WTC11 (cell line): Measurements from ENCODE around the gene PRELID1. TPM values are rescaled to one million over a fixed set of nuclear protein-coding genes. Genes with fewer than 3 reads are reported as not detected.

Experiments used
- ATAC-seq: fragments of 200-7000 bp; cut with Tn5 transposase; 2 replicates; pipeline ENCODE4 v1.10.0; 2021; ENCODE audit warnings: mild to moderate bottlenecking, moderate library complexity
- CTCF ChIA-PET: fragments of 300-600 bp; sonication (Branson Sonifier 250); formaldehyde crosslinking; loops from one replicate; lab custom pipeline; 2021; ENCODE audit warnings: antibody characterized with exemption; lab: Charles Lee
- POLR2A ChIA-PET: fragments of 350-600 bp; sonication (Branson Sonifier 250); formaldehyde crosslinking; loops from one replicate; lab custom pipeline; 2021; ENCODE audit warnings: antibody characterized with exemption; lab: Charles Lee
- DNase-seq: peaks from one replicate; pipeline ENCODE4 v3.0.0; 2021; ENCODE audit warnings: low spot score
- H3K27ac Mint-ChIP-seq: 2 replicates; pipeline ENCODE4 v1.8.0; 2021; ENCODE audit warnings: mixed read lengths
- H3K27me3 Mint-ChIP-seq: 2 replicates; pipeline ENCODE4 v1.8.0; 2021; ENCODE audit warnings: low read depth, mild to moderate bottlenecking, moderate library complexity, mixed read lengths
- H3K36me3 Mint-ChIP-seq: 2 replicates; pipeline ENCODE4 v1.8.0; 2021; ENCODE audit warnings: mixed read lengths
- H3K4me1 Mint-ChIP-seq: 2 replicates; pipeline ENCODE4 v1.8.0; 2022; ENCODE audit warnings: mixed read lengths
- H3K4me3 Mint-ChIP-seq: 2 replicates; pipeline ENCODE4 v1.8.0; 2021; ENCODE audit warnings: mild to moderate bottlenecking, moderate library complexity, mixed read lengths
- H3K9me3 Mint-ChIP-seq: 2 replicates; pipeline ENCODE4 v1.8.0; 2021; ENCODE audit warnings: mixed read lengths
- CBFB ChIP-seq: sonication (generic); formaldehyde crosslinking; IDR thresholded peaks from 2 replicates; pipeline ENCODE4 v1.8.1; 2022; ENCODE audit warnings: mild to moderate bottlenecking, low read depth, missing genetic modification reagents
- CTCF ChIP-seq: fragments of 200-600 bp; IDR thresholded peaks from 2 replicates; pipeline ENCODE4 v1.8.0; 2022; ENCODE audit warnings: antibody characterized with exemption
- E2F1 ChIP-seq: sonication (generic); formaldehyde crosslinking; IDR thresholded peaks from 2 replicates; pipeline ENCODE4 v1.8.0; 2022; ENCODE audit warnings: mild to moderate bottlenecking, missing genetic modification reagents
- E2F4 ChIP-seq: sonication (generic); formaldehyde crosslinking; IDR thresholded peaks from 2 replicates; pipeline ENCODE4 v1.8.1; 2022; ENCODE audit warnings: low read depth, mild to moderate bottlenecking, moderate library complexity, missing genetic modification reagents, borderline replicate concordance
- ESRRA ChIP-seq: sonication (generic); formaldehyde crosslinking; IDR thresholded peaks from 2 replicates; pipeline ENCODE4 v1.8.1; 2022; ENCODE audit warnings: mild to moderate bottlenecking, missing genetic modification reagents, borderline replicate concordance
- ETV6 ChIP-seq: sonication (generic); formaldehyde crosslinking; IDR thresholded peaks from 2 replicates; pipeline ENCODE4 v1.8.1; 2022; ENCODE audit warnings: mild to moderate bottlenecking, missing genetic modification reagents
- GRHL2 ChIP-seq: fragments of 250-450 bp; sonication (Bioruptor Pico); IDR thresholded peaks from 2 replicates; pipeline ENCODE4 v1.8.0; 2022; ENCODE audit warnings: mild to moderate bottlenecking, moderate library complexity; ENCODE audit not compliant: insufficient replicate concordance, severe bottlenecking
- IRF1 ChIP-seq: sonication (generic); formaldehyde crosslinking; IDR thresholded peaks from 2 replicates; pipeline ENCODE4 v1.8.0; 2023; ENCODE audit warnings: missing genetic modification reagents
- IRF2 ChIP-seq: sonication (generic); formaldehyde crosslinking; IDR thresholded peaks from 2 replicates; pipeline ENCODE4 v1.8.0; 2022; ENCODE audit warnings: low read depth, missing genetic modification reagents, borderline replicate concordance
- JAZF1 ChIP-seq: fragments of 250-450 bp; sonication (Bioruptor Pico); IDR thresholded peaks from 2 replicates; pipeline ENCODE4 v1.9.0; 2021; ENCODE audit warnings: moderate library complexity, mild to moderate bottlenecking, inconsistent platforms
- NFE2L1 ChIP-seq: sonication (generic); formaldehyde crosslinking; IDR thresholded peaks from 2 replicates; pipeline ENCODE4 v1.8.1; 2023; ENCODE audit warnings: missing genetic modification reagents
- NFYB ChIP-seq: sonication (generic); formaldehyde crosslinking; conservative IDR thresholded peaks from 2 replicates; pipeline ENCODE4 v1.8.0; 2022; ENCODE audit warnings: low read depth, missing genetic modification reagents
- RORB ChIP-seq: fragments of 250-450 bp; sonication (Bioruptor Pico); IDR thresholded peaks from 2 replicates; pipeline ENCODE4 v1.9.0; 2021; ENCODE audit warnings: mild to moderate bottlenecking
- SOX15 ChIP-seq: fragments of 250-450 bp; sonication (Bioruptor Pico); IDR thresholded peaks from 2 replicates; pipeline ENCODE4 v1.9.0; 2021; ENCODE audit warnings: mild to moderate bottlenecking
- ZBTB21 ChIP-seq: sonication (generic); formaldehyde crosslinking; IDR thresholded peaks from 2 replicates; pipeline ENCODE4 v1.8.1; 2023; ENCODE audit warnings: mild to moderate bottlenecking, missing genetic modification reagents, borderline replicate concordance
- ZNF219 ChIP-seq: sonication (generic); formaldehyde crosslinking; IDR thresholded peaks from 2 replicates; pipeline ENCODE4 v1.8.0; 2023; ENCODE audit warnings: missing genetic modification reagents, mild to moderate bottlenecking, borderline replicate concordance
- ZNF317 ChIP-seq: sonication (generic); formaldehyde crosslinking; IDR thresholded peaks from 2 replicates; pipeline ENCODE4 v1.8.1; 2023; ENCODE audit warnings: low read depth, mild to moderate bottlenecking, moderate library complexity, missing genetic modification reagents, borderline replicate concordance
- ZNF396 ChIP-seq: fragments of 250-450 bp; sonication (Bioruptor Pico); IDR thresholded peaks from 2 replicates; pipeline ENCODE4 v1.8.0; 2021; ENCODE audit warnings: mild to moderate bottlenecking, moderate library complexity, borderline replicate concordance
- ZNF425 ChIP-seq: fragments of 250-450 bp; sonication (Bioruptor Pico); conservative IDR thresholded peaks from 2 replicates; pipeline ENCODE4 v1.9.0; 2021; ENCODE audit warnings: mild to moderate bottlenecking
- ZSCAN18 ChIP-seq: fragments of 250-450 bp; sonication (Bioruptor Pico); IDR thresholded peaks from 2 replicates; pipeline ENCODE4 v2.1.2; 2022; ENCODE audit warnings: mild to moderate bottlenecking, moderate library complexity
- total RNA-seq: library from RNA; stranded (reverse); gene quantifications from 3 replicates; pipeline ENCODE4 v1.2.3, GENCODE V29; 2021

PRELID1 gene
- total RNA-seq, 1 experiment from 2014 or later, result 273 TPM

- no peak for TF ChIP-seq NFE2L1 (CRISPR knock-in tag)
- TF ChIP-seq, all 79 proteins: peak for 0
Measured at GRCh38 chr5:177319913-177320588, 16.5 kb downstream of the PRELID1 start (continued).

GRCh38 chr5:177320879-177321278 lies 17.3 kb downstream of the PRELID1 start:
- H3K27me3 Mint-ChIP-seq, result no peaks in the 10 kb centered on the region; the same call in 1 of the 2 replicates
- POLR2A ChIA-PET, result no interaction called here
- TF ChIP-seq E2F4 (CRISPR knock-in tag) (no peak), ESRRA (CRISPR knock-in tag) (no peak), RORB (CRISPR knock-in tag) (no peak), ZNF425 (no peak), ZSCAN18 (CRISPR knock-in tag) (no peak), CBFB (CRISPR knock-in tag) (no peak), ZBTB21 (CRISPR knock-in tag) (no peak), CTCF (no peak), GRHL2 (CRISPR knock-in tag) (no peak), NFYB (no peak), ZNF396 (CRISPR knock-in tag) (no peak), E2F1 (CRISPR knock-in tag) (no peak), ETV6 (CRISPR knock-in tag) (no peak), SOX15 (CRISPR knock-in tag) (no peak), IRF2 (no peak), ZNF219 (no peak), JAZF1 (CRISPR knock-in tag) (no peak), ZNF317 (CRISPR knock-in tag) (no peak), IRF1 (CRISPR knock-in tag) (no peak)
- TF ChIP-seq, all 79 proteins: peak for 0
- Mint-ChIP-seq H3K9me3 (peaks cover 6% of the 10 kb centered on the region; the same call in 1 of the 2 replicates), H3K36me3 (peaks cover 12% of the 10 kb centered on the region), H3K4me1 (peaks cover 20% of the 10 kb centered on the region), H3K27ac (peak overlapping the region; percentile 72; the same call in 1 of the 2 replicates), H3K4me3 (no peak overlapping the region)
- ATAC-seq (no peak), DNase-seq (no peak)
- CTCF ChIA-PET, result interaction anchor here (1.5 to 2.9 kb wide), 2 partner anchors 11 to 70 kb away, joined by 3 to 39 read pairs; no protein-coding TSS in a partner anchor
